HK-2 (cell line): ENCODE measurements around the gene TMEM170A.
"Not testable (repeated sequence)": the region's sequence is repeated elsewhere in the genome, so short reads cannot be mapped to it uniquely, and the experiment has no call there.

Source experiments
- DNase-seq: peaks from one replicate; pipeline ENCODE4 v3.0.0-alpha.2; 2018; ENCODE audit not compliant: unreplicated experiment

Gene TMEM170A

DNA sequence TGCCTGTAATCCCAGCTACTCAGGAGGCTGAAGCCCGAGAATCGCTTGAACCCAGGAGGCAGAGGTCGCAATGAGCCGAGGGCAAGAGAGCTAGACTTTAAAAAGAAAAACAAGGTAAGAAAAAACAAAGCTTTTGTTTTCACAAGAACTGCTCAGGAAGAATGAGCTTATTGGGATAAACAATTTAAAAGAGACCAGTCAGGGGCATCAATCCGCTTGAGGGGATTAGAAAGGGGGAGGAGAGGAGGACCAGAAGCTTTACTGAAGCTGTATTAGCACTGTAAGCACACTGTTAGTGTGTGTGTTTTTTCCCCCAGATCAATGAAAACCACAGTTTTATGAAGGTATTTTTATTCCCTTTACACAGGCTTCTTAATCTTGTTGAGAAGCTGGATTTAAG lies 8.8 kb downstream of the TMEM170A start:
- no peak for DNase-seq

GRCh38 chr16:75452464-75453190 lies 11.9 kb downstream of the TMEM170A start:
- DNase-seq = no peak

DNA sequence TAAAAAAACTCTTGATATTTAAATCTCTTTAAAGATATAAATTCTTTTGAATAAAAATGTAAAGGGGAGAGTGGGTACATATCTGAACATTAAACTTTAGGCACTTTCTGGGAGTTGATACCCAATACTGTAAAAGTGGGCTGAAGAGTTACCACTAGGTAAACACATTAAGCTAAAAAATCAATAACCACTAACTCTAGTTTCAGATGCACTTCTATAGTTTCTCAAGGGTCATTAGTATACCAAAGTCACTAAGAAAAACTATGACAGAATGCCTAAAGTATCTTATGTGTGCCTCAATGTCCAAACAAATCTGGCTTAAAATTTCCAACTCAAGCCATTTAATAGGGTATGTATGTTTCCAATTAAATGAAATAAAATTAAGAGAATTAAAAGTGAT lies 18.1 kb downstream of the TMEM170A start:
- DNase-seq = no peak

- DNase-seq = no peak
These were observed 19.2 kb downstream of the TMEM170A start for GRCh38 chr16:75445298-75445697.

- no peak for DNase-seq
These were observed 21.2 kb downstream of the TMEM170A start for GRCh38 chr16:75443298-75443697.

GRCh38 chr16:75433732-75434413 lies 30.6 kb downstream of the TMEM170A start:
- DNase-seq = peak; percentile 49

- DNase-seq = peak; percentile 94
These were observed 31.4 kb downstream of the TMEM170A start, which contains the start of gene CFDP1 for GRCh38 chr16:75432828-75433731. CFDP1 (minus strand) TSS chr16:75433503; CDS start chr16:75433352, 151 bp downstream.

DNA sequence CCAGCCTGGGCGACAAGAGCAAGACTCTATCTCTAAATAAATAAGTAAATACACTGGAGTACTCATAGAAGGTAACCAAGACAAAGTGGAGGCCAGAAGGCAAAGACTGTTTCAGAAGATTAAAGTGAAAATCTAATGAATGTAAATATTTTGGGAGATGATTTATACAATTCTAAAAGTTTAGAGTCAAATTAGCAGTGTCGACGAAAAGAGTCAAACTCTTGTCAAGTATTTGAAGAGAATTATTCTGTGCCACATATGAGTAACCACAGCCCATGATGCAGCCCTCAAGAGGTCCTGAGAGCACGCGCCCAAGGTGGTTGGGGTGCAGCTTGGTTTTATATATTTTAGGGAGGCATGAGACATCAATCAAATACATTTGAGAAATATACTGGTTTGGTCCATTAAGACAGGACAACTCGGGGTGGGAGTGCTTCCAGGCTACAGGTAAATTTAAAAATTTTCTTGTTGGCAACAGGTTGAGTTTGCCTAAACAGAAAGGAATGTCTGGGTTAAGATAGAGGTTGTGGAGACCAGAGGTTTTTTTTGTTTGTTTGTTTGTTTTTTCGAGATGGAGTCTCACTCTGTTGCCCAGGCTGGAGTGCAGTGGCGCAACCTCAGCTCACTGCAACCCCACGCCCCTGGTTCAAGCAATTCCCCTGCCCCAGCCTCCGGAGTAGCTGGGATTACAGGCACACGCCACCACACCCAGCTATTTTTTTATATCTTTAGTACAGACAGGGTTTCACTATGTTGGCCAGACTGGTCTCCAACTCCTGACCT lies 34.7 kb downstream of the TMEM170A start:
- DNase-seq = no peak

- not testable (repeated sequence) for DNase-seq
These were observed 38.0 kb downstream of the TMEM170A start for GRCh38 chr16:75426524-75426923.

DNA sequence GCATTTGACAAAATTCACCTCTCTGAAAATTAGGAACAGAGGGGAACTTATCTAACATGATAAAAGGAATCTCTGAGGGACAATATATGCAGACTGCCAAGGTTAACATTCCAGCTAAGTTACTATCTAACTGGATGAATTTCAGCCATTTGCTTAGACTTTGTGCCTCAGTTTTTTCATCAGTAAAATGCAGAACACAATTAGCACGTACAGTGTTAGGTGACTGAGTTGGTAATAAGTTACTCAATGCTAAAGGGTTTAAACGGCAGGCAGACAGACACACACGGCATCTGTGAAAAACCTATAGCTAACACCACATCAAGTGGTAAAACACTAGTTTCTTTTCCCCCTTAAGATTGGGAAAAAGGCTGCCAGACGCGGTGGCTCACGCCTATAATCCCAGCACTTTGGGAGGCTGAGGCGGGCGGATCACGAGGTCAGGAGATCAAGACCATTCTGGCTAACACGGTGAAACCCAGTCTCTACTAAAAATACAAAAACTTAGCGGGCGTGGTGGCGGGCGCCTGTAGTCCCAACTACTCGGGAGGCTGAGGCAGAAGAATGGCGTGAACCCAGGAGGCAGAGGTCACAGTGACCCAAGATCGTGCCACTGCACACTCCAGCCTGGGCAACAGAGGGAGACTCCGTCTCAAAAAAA lies 40.3 kb downstream of the TMEM170A start:
- not testable (repeated sequence) for DNase-seq

DNA sequence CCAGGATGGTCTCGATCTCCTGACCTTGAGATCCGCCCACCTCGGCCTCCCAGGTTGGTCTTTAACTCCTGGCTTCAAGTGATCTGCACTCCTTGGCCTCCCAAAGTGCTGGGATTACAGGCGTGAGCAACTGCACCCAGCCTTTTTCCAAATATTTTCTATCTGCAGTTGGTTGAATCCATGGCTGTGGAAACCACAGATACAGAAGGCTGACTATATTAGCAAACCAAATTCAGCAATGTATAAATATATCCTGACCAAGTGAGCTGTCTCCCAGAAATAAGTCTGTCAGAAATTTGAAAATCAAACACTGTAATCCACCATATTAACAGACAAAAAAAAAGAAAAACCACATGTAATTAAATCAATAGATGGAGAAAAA lies 40.8 kb downstream of the TMEM170A start:
- no peak for DNase-seq

DNA sequence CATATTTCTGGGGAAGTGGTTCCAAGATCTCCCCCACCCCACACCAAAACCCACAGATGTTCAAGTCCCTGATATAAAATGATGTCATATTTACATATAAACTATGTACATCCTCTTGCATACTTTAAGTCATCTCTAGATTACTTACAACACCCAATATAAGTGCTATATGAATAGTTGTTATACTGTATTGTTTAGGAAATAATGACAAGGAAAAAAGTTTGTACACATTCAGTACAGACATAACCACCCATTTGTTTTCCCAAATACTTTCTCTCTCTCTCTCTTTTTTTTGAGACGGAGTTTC lies 42.7 kb downstream of the TMEM170A start:
- no peak for DNase-seq

DNA sequence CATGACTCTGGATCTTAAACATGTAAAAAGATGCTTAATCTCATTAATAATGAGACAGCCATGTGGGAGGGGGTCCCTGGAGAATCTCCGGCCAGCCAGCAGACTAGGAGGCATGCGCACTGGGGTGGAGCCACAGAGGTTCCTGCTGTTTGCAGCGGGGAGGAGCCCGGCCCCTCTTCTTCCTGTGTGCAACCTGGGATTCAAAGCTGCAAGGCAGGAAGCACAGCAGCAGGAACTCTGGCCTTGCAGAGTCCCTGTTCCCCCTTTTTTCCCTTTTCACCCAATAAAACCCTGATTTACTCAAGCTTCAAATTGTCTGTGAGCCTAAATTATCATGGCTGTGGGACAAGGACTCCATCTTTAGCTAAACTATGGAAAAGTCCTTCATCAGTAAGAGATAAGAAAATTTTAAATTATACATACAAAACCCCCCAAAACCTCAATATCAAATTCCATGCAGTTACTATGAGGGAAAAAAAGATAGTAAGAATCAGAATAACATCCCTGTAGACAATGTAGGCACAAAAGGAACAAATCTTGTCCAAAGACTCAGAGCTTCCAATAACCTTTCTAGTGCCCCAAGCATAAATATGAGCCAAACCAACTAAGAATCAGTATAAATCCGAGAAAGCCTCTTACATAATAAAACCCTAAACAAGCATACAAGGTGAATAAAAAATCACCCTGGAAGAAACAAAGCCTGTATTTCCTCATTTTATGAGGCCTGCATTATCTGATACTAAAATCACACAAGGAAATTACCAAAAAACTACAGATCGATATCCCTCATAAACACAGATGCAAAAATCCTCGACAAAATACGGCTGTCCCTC lies 43.3 kb downstream of the TMEM170A start:
- DNase-seq = peak; percentile 20

GRCh38 chr16:75416904-75417565 lies 47.5 kb downstream of the TMEM170A start:
- DNase-seq = no peak

GRCh38 chr16:75415169-75415905 lies 49.2 kb downstream of the TMEM170A start:
- DNase-seq = no peak

DNA sequence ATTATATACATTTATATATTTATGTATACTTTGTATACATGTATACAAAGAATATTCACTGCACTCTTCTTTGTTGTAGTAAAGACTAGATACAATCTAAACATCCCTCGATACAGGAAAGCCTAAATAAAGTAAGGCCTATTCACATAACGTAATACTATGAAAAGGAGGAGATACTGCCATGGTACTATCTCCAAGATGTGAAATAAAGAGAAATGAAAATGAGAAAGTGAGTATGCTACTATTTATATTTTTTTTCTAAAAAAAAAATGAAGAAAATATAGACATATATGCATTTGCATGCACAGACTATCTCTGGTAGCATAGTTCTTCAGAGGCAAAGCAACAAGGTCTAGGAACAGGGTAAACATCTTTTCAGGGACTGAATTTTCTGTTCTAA lies 50.5 kb downstream of the TMEM170A start:
- no peak for DNase-seq

DNA sequence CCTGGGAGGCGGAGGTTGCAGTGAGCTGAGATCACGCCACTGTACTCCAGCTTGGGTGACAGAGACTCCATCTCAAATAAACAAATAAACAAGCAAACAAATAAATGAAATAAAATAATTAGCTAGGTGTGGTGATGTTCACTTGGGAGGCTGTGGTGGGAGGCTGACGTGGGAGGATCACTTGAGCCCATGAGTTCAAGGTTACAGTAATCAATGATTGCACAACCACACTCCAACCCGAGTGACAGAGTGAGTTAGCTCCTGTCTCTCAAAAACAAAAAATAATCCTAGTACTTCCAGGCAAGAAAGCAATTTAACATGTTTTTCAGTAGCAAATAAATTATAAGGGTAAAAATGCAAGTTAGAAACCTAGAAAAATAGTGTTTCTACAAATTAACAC lies 57.5 kb downstream of the TMEM170A start:
- no peak for DNase-seq

GRCh38 chr16:75402821-75403475 lies 61.5 kb downstream of the TMEM170A start:
- DNase-seq = no peak
